SK-N-MC (cell line): ENCODE results near the gene PRDM16.

Source experiments
- DNase-seq: peaks from one replicate; pipeline ENCODE4 v3.0.0-alpha.2; 2011; ENCODE audit warnings: low read depth, low spot score
- H3K27ac ChIP-seq: fragments of 200-600 bp; sonication (generic); 2 replicates; pipeline ENCODE4 v1.5.1; 2016; ENCODE audit warnings: mixed run types
- H3K36me3 ChIP-seq: fragments of 200-600 bp; sonication (generic); 2 replicates; pipeline ENCODE4 v1.6.1; 2017; ENCODE audit warnings: antibody characterized with exemption, low read length, mixed read lengths; ENCODE audit not compliant: insufficient read depth
- H3K4me3 ChIP-seq: fragments of 200-600 bp; sonication (generic); 2 replicates; pipeline ENCODE4 v1.5.1; 2016
- H3K9ac ChIP-seq: fragments of 200-600 bp; sonication (generic); 2 replicates; pipeline ENCODE4 v1.8.0; 2017; ENCODE audit warnings: mixed run types, mixed read lengths; ENCODE audit not compliant: insufficient read length
- H3K9me3 ChIP-seq: fragments of 200-600 bp; sonication (generic); 2 replicates; pipeline ENCODE4 v1.6.1; 2017; ENCODE audit warnings: low read depth, mild to moderate bottlenecking, antibody characterized with exemption, low read length, moderate library complexity, mixed read lengths
- EZH2 ChIP-seq: fragments of 200-600 bp; sonication (generic); IDR thresholded peaks from one replicate; pipeline ENCODE4 v1.6.1; 2017; ENCODE audit warnings: antibody characterized with exemption
- FOXP2 ChIP-seq: optimal IDR thresholded peaks from 2 replicates; pipeline ENCODE3; 2011; ENCODE audit warnings: mild to moderate bottlenecking, moderate library complexity; ENCODE audit not compliant: insufficient read depth; ENCODE audit errors: extremely low read length, control extremely low read depth
- POLR2AphosphoS5 ChIP-seq: IDR thresholded peaks from 2 replicates; pipeline ENCODE4 v1.6.1; 2012; ENCODE audit warnings: mild to moderate bottlenecking, low read depth, low read length, borderline replicate concordance

The PRDM16 gene

GRCh38 chr1:3355894-3356826 lies 287.2 kb downstream of the PRDM16 start:
- no peak overlapping the region for H3K9ac ChIP-seq
- TF ChIP-seq POLR2AphosphoS5, result no peak
- TF ChIP-seq FOXP2, result no peak
- TF ChIP-seq EZH2, result no peak
- H3K4me3 ChIP-seq, result no peak overlapping the region
- no peaks in the 10 kb centered on the region for H3K9me3 ChIP-seq
- H3K36me3 ChIP-seq, result no peaks in the 10 kb centered on the region
- no peak overlapping the region for H3K27ac ChIP-seq
- no peak for DNase-seq

GRCh38 chr1:3356827-3357460 lies 287.9 kb downstream of the PRDM16 start:
- H3K27ac ChIP-seq, result no peak overlapping the region
- TF ChIP-seq FOXP2 (no peak), EZH2 (no peak), POLR2AphosphoS5 (no peak)
- no peak overlapping the region for H3K9ac ChIP-seq
- H3K4me3 ChIP-seq, result no peak overlapping the region
- no peak for DNase-seq
- H3K9me3 ChIP-seq, result no peaks in the 10 kb centered on the region
- H3K36me3 ChIP-seq, result no peaks in the 10 kb centered on the region

DNA sequence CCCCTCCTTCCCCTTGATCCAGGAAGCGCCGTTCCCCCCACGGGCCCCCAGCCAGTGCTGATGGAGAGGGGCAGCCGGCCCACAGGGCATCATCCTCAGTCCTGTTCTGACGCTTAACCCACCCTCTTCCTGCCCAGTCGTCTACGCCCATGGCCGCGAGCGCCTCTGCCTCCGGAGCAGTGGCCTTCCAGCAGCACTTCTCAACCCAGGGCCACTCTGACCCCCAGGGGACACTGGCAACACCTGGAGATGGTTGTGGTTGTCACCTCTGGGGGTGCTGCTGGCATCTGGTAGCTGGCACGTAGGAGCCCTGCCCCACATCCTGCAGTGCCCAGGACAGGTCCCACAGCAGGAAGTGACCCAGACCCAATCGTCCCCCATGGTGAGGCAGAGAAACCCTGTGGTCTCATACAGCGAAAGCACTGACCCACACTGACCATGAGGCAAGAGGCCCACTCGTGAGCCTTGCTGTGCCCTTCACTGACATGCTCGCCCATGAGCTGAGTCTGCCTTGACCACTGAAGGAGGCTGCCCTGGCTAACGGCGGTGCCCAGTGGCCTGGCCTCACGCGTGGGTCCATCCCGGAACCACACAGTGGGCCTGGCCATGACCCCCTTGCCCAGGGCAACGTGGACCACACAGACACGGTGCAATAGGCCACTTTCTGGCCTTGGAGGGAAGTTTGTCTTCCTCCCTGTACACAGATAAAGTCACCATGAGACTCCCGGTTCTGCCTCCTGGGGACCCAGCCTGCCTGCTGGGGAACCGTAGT lies 288.7 kb downstream of the PRDM16 start:
- Histone ChIP-seq H3K36me3 (no peaks in the 10 kb centered on the region), H3K4me3 (no peak overlapping the region), H3K9ac (no peak overlapping the region), H3K9me3 (no peaks in the 10 kb centered on the region), H3K27ac (no peak overlapping the region)
- DNase-seq, result no peak
- TF ChIP-seq FOXP2 (no peak), EZH2 (no peak), POLR2AphosphoS5 (no peak)

GRCh38 chr1:3359351-3359750 lies 290.3 kb downstream of the PRDM16 start:
- no peak overlapping the region for H3K27ac ChIP-seq
- H3K36me3 ChIP-seq, result no peaks in the 10 kb centered on the region
- H3K4me3 ChIP-seq, result no peak overlapping the region
- H3K9ac ChIP-seq, result no peak overlapping the region
- no peaks in the 10 kb centered on the region for H3K9me3 ChIP-seq
- TF ChIP-seq FOXP2, result no peak
- no peak for TF ChIP-seq EZH2
- TF ChIP-seq POLR2AphosphoS5, result no peak
- no peak for DNase-seq

- Histone ChIP-seq H3K27ac (no peak overlapping the region), H3K36me3 (no peaks in the 10 kb centered on the region), H3K9ac (no peak overlapping the region), H3K4me3 (no peak overlapping the region), H3K9me3 (no peaks in the 10 kb centered on the region)
- no peak for TF ChIP-seq POLR2AphosphoS5
- TF ChIP-seq EZH2, result no peak
- no peak for DNase-seq
Measured at GRCh38 chr1:3359756-3360440, 290.9 kb downstream of the PRDM16 start.

- H3K9ac ChIP-seq, result no peak overlapping the region
- no peak for DNase-seq
Measured at GRCh38 chr1:3360646-3361257, 291.7 kb downstream of the PRDM16 start.

DNA sequence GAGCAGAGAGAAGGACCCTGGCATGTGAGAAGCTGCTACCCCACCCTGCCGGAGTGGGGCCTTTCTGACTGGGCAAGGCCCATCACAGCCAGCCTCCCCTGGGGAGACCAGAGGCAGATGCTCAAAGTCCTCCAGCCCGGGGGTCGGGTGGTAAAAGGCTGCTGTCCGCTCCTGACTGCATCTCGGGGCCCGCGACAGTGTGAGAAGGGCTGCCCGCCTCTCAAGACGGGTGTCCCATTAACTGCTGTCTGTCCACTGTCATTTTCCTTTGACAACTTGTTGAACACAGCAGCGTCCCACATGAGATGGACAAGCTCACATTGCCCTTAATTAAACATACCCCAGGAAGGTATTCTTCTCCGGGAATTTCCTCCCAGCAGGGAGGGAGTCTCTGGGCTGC lies 294.0 kb downstream of the PRDM16 start:
- no peak overlapping the region for H3K27ac ChIP-seq
- no peaks in the 10 kb centered on the region for H3K9me3 ChIP-seq
- DNase-seq, result no peak
- no peaks in the 10 kb centered on the region for H3K36me3 ChIP-seq
- H3K4me3 ChIP-seq, result no peak overlapping the region
- no peak for TF ChIP-seq EZH2
- no peak for TF ChIP-seq FOXP2
- no peak for TF ChIP-seq POLR2AphosphoS5
- no peak overlapping the region for H3K9ac ChIP-seq

More at GRCh38 chr1:3360646-3361257, 291.7 kb downstream of the PRDM16 start:
- Histone ChIP-seq H3K9me3 (no peaks in the 10 kb centered on the region), H3K36me3 (no peaks in the 10 kb centered on the region), H3K4me3 (no peak overlapping the region), H3K27ac (no peak overlapping the region)
- TF ChIP-seq FOXP2 (no peak), POLR2AphosphoS5 (no peak), EZH2 (no peak)
